Fibroblast of the conjunctiva (primary cell): ENCODE data around the gene SYNGR3.
"Not testable (repeated sequence)": the region's sequence is repeated elsewhere in the genome, so short reads cannot be mapped to it uniquely, and the experiment has no call there.

Experiments used
- DNase-seq: peaks from one replicate; pipeline ENCODE4 v3.0.0-alpha.2; 2010; ENCODE audit warnings: low read depth

The SYNGR3 gene

DNA sequence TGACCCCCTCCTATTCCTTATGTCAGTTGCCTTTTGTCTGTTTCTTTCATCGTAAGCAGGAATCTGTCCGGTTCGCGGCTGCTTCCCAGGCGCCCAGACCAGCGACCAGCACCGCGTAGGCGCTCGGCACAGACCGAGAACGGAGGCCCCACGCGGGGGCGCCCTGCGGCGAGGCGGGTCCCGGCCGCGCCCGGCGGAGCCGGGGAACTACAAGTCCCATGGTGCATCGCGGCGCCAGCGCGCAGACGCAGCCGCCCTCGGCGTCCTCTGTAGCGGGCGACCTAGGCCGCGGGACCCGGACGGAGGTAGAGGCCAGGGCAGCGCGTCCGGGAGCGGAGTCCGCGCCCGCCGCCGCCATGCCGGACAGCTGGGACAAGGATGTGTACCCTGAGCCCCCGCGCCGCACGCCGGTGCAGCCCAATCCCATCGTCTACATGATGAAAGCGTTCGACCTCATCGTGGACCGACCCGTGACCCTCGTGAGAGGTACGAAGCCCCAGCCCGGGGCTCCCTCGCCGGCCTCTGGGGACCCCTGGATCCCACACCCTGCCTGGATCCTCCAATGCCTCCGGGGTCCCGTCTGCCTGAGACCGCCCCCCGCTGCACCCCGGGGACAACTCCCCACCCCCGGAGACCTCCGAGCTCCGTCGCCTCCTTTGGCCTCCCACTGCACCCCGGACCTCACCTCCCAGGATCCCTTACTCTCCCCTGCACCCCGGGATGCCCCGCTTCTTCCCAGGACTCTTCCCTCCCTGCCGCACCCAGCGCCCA lies 30.3 kb upstream of the SYNGR3 start, which contains the start of gene NDUFB10:
TSS of gene NDUFB10 (plus strand) at position 270 of the 771 bp plus-strand sequence. CDS start at position 357, 87 bp downstream.
- peak; percentile 81 for DNase-seq

DNA sequence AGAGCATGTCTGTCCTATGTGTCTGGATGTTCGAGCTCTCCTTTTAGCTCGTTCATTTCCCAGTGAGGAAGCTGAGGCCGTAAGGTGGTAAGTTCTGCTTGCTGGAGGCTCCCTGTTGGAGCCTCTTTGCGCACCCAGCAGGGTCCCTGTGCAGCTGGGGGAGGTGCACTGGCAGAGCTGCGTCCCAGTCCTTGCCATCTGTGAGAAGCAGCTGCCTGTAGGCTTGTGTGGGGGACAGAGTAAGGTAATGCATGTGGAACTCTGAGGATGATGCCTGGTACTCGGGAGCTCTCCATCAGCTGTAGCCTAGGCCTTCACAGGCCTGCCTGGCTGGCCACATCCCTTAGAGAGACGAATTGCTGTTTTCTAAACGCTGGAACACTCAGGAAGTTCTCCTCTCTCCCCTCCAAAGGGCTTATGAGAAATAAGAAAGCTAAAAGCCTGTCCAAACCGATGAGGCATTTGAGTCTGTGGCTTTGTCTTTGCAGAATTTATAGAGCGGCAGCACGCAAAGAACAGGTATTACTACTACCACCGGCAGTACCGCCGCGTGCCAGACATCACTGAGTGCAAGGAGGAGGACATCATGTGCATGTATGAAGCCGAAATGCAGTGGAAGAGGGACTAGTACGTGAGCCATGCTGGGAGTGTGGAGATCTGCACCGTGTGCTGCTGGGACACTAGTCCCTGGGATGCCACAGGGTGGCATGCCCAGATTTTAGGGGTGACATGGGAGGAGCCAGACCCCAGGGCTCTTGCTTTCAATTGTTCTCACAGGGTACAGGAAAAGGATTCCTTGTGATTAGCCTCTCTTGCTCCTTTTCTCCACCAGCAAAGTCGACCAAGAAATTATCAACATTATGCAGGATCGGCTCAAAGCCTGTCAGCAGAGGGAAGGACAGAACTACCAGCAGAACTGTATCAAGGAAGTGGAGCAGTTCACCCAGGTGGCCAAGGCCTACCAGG lies 28.8 kb upstream of the SYNGR3 start:
- DNase-seq: no peak

DNA sequence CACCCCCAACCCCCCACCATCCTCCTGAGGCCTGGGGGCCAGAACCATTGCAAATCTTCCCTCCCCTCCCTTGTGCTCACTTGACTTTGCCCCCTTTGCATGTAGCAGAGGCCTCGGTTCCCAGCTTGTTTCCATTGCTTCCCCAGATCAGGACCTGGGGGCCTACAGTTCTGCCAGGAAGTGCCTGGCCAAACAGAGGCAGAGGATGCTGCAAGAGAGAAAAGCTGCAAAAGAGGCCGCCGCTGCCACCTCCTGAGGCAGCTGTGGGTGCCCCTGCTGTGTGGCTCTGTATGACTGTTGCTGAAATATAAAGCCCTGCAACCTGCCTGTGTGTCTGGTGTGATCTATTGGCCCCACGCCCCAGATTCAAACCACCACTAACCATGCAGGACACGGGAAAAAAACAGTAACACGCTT lies 28.1 kb upstream of the SYNGR3 start:
- no peak for DNase-seq

DNA sequence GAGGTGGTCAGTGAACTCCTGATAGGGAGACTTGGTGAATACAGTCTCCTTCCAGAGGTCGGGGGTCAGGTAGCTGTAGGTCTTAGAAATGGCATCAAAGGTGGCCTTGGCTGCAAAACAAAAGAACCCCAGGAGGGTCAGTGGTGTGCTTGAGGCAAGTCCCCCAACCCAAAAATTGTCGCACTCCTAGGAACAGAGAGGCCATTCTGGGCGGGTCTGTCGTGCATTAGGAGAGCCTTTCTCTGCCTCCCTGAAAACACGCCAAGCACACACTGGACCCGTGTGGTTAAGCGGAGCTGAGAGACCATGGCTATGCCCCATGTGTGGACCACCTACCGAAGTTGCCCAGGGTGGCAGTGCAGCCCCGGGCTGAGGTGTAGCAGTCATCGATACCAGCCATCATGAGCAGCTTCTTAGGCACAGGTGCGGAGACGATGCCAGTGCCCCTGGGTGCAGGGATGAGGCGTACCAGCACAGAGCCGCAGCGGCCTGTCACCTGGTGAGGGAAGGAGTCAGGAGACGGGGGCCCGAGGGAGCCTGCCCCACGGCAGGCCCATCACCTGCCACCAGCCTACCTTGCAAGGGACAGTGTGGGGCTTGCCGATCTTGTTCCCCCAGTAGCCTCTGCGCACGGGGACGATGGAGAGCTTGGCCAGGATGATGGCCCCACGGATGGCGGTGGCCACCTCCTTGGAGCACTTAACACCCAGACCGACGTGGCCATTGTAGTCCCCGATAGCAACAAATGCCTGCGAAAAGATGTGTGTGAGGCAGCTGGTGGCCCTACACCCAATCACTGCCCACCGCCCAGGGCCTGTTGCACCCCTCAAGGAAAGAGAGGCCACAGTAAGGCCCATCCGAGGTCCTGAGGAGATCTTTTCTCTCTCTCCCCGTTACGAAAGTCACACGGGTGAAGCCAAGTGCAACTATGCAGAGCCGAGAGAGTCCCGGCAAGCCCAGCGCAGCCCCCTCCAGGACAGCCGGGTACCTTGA lies 27.3 kb upstream of the SYNGR3 start:
- DNase-seq: not testable (repeated sequence)

GRCh38 chr16:1963806-1964505 lies 25.8 kb upstream of the SYNGR3 start:
- no peak for DNase-seq

- peak; percentile 99 for DNase-seq
These were observed 25.0 kb upstream of the SYNGR3 start, which contains the start of gene RPS2 for GRCh38 chr16:1964506-1965395. RPS2 (minus strand) TSS chr16:1964826; CDS start chr16:1964625, 201 bp downstream.

- no peak for DNase-seq
These were observed 24.3 kb upstream of the SYNGR3 start for GRCh38 chr16:1965396-1966001.

DNA sequence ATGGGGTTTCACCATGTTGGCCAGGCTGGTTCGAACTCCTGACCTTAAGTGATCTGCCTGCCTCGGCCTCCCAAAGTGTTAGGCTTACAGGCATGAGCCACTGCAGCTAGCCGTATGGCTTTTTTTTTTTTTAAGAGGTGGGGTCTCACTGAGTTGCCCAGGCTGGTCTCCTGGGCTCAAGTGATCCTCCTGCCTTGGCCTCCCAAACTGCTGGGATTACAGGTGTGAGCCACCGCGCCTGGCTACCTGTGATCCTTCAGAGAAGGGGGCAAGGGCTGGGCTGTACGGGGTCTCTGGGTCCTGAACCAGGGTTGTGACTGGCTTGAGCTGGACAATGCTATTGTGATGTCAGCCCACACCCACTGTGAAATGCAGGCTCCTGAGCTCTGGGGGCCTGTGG lies 23.3 kb upstream of the SYNGR3 start, which contains the start of gene RNF151:
TSS of gene RNF151 (plus strand) at position 397 of the 400 bp plus-strand sequence. CDS start 26 bp downstream, outside the sequence.
- no peak for DNase-seq

DNA sequence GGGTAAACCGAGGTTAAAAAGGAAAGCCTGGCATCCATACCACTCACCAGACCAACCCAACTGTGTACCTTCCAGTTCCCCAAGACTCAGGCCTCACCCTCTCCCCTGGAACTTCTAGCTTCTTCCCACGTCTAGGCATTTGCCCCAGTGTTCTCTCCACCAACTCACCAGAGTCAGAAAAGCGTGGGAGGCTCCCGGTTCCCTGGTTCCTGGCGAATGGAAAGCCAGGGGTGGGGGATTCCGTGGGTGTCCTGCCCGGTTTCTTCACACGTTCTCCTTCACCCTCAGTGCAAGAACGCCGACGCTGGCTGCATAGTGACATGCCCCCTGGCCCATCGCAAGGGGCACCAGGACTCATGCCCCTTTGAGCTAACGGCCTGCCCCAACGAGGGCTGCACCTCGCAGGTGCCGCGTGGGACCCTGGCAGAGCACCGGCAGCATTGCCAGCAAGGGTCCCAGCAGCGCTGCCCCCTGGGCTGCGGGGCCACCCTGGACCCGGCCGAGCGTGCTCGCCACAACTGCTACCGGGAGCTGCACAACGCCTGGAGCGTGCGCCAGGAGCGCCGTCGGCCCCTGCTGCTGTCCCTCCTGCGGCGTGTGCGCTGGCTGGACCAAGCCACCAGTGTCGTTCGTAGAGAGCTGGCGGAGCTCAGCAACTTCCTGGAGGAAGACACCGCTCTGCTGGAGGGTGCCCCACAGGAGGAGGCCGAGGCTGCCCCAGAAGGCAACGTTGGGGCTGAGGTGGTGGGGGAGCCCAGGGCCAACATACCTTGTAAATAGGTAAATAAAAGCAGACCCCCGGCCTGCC lies 21.4 kb upstream of the SYNGR3 start:
- DNase-seq: no peak

GRCh38 chr16:1971796-1972489 lies 17.8 kb upstream of the SYNGR3 start, which contains the start of gene TBL3:
TBL3 (plus strand) TSS chr16:1972053; CDS start chr16:1972165, 112 bp downstream.
- DNase-seq: peak; percentile 79

- DNase-seq: no peak
These were observed 17.3 kb upstream of the SYNGR3 start for GRCh38 chr16:1972490-1972877.

- no peak for DNase-seq
These were observed 16.2 kb upstream of the SYNGR3 start for GRCh38 chr16:1973461-1974156.

DNA sequence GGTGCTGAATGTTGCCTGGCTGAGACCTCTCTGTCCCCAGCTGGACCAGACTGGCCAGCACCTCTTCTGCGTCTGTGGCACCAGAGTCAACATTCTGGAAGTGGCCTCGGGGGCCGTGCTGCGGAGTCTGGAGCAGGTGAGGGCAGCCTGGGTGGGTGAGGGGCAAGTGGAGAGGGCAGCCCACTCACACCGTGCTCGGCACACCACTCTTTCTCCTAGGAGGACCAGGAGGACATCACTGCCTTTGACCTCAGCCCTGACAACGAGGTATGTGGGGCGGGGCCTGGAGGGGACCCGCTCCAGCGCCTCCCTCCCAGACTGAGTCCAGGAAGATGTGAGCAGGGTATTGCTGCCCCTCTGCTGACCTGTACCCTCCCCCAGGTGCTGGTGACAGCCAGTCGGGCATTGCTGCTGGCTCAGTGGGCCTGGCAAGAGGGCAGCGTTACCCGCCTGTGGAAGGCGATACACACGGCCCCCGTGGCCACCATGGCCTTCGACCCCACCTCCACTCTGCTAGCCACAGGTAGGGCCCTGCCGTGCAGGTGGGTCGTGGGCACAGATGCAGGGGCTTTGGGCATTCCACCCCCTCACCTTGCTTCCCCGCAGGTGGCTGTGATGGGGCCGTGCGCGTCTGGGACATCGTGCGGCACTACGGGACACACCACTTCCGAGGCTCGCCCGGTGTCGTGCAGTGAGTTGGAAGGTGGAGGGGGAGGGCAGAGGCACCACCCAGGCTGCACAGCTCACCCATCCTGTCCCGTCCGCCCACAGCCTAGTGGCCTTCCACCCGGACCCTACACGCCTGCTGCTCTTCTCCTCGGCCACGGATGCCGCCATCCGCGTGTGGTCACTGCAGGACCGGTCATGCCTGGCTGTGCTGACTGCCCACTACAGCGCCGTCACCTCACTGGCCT lies 15.4 kb upstream of the SYNGR3 start:
- no peak for DNase-seq

DNA sequence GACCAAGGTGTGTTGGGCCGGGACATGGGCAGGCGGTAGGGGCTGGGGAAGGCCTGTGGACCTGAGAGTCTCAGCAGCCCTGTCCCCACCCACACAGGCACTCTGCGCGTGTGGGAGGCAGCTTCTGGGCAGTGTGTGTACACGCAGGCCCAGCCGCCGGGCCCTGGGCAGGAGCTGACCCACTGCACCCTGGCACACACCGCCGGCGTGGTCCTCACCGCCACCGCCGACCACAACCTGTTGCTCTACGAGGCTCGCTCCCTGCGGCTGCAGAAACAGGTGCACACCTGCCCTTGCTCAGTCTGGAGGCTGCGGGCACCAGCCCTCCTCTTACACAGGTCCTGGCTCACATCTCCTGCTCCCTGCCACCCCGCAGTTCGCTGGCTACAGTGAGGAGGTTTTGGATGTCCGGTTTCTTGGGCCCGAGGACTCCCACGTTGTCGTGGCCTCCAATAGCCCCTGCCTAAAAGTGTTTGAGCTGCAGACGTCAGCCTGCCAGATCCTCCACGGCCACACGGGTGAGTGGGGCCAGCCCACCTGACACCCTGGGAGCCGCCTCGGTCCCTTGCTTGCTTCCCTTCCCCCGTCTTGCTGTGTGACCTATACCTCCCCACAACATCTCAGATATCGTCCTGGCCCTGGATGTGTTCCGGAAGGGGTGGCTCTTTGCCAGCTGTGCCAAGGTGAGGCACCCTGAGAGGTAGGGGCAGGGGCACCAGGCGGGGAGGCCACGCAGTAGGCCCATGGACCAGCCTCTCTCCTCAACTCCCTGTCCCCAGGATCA lies 14.1 kb upstream of the SYNGR3 start:
- DNase-seq: no peak

- no peak for DNase-seq
These were observed 13.6 kb upstream of the SYNGR3 start for GRCh38 chr16:1976216-1976520.
